Muscle of arm (tissue), 12 donors: ENCODE results near the gene FAM78A. TPM values are rescaled to one million over a fixed set of nuclear protein-coding genes. Genes with fewer than 3 reads are reported as not detected.

Experiments used
- DNase-seq: peaks from one replicate; pipeline ENCODE4 v3.0.0-alpha.2; 2013
- polyA plus RNA-seq, 12 donors: library from polyadenylated mRNA; unstranded; fragments of 120-200 nt; gene quantifications; one replicate each; pipeline ENCODE4 v1.2.1, GENCODE V29; 2013; ENCODE audit not compliant: insufficient read length in 12 of 12

Gene FAM78A
- polyA plus RNA-seq, 12 donors: 17.1 to 46.7 (median 32.3) TPM; not detected in 1

GRCh38 chr9:131240047-131240921, 36.0 kb downstream of the FAM78A start:
- DNase-seq: no peak

DNA sequence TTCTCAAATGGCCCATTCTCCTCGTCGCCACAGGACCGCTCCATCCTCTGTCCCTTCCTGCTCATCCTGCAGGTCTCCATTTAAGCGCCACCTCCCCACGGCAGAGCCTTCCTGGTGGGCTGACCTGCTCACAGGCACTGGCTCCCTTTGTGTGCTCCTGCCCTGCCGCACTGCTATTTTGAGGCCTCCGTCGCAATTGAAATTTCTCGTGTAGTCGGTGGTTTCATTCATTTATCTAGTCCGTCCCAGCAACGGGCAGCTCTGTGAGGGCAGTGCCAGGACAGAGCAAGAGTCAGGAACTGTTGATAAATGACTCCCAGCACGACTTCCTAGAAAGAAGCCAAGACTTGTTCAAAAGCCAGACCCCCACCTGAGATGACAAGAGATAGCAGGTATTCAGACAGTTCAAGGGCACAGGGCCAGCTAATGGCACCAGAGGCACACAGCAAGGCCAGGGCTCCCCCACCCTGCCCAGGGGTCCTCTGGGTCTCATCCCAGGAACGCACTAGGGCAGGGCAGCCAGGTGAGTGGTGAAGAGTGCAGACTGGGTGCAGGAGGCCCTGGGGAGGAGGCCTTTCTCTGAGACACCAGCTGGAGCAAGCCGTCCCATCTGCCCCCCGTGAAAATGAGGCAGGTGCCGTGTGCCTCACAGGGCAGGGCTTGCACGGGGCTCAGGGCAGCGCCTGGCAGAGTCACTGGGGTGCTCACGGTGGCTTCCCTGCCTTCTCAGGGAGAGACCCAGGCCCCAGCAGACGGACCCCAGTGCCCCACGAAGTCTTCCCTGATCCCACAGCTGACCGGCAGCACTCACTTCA, 36.9 kb downstream of the FAM78A start:
- DNase-seq: no peak

DNA sequence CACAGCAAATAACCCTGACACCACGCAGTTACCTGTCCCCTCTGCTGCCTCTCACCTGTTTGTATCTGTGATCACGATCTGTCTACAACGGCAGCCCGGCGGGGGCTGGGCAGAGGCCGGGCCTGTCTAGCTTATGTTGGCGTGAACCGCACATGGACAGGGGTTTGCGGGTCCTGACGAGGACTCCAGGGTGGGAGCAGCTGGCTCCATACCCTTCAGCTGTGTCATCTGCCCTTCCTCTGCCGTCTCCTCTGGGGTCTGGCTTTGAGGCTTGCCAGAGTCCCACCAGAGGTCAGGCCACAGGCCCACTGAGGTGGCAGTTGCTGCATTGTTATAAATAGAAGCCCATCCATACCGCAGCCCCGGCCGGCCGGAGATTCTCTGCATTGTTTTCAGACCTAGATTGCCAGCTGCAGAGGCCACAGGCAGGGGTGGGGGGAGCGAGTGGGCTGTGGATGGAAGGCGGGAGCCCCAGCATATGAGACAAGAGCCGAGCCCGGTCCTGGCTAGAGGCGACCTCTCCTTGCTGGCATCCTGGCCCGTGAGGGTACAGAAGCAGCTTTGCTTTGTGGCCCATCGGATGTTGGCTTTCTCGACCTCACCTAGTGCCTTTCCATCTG, 37.8 kb downstream of the FAM78A start:
- no peak for DNase-seq

- DNase-seq: no peak
These were observed 38.3 kb downstream of the FAM78A start for GRCh38 chr9:131237931-131238401.

GRCh38 chr9:131237291-131237690, 39.0 kb downstream of the FAM78A start:
- DNase-seq: no peak

DNA sequence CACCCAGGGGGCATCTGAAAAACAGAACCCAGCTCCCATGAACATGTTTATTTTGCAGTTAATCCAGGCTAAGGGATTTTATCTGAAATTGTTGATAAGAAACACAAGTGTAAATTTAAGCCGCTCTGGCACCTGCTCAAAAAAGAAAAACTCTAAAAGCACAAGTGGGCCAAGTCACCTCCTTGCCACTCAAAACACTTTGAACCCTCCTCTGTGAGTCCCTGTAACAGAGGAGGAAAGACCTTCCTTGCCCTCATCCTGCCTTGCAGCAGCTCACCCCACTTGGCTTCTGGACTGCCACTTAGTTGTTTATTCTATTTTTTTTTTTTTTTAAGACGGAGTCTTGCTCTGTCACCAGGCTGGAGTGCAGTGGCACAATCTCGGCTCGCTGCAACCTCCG, 39.5 kb downstream of the FAM78A start:
- no peak for DNase-seq

DNA sequence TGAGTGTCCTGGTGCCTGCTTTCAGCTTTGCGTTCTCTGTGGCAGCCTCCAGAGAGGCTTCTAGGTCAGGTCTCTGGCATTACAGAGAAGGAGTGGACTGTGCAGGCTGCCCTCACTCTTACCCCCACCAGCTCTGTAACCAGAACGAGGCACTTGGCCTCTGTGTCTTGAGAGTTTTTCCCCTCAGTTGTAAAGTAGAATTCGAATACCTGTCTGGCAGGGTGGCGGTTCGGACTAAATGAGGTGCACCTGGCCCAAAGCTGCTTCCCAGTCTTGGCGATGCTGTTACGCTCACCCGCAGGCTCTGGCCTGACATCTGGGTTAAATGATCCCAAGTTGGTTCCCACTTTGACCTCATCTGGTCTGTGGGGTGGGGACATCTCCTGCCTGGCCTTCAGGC, 40.1 kb downstream of the FAM78A start:
- DNase-seq: no peak

GRCh38 chr9:131235480-131235851, 40.8 kb downstream of the FAM78A start:
- no peak for DNase-seq

- no peak for DNase-seq
These were observed 41.4 kb downstream of the FAM78A start for GRCh38 chr9:131234799-131235479.

DNA sequence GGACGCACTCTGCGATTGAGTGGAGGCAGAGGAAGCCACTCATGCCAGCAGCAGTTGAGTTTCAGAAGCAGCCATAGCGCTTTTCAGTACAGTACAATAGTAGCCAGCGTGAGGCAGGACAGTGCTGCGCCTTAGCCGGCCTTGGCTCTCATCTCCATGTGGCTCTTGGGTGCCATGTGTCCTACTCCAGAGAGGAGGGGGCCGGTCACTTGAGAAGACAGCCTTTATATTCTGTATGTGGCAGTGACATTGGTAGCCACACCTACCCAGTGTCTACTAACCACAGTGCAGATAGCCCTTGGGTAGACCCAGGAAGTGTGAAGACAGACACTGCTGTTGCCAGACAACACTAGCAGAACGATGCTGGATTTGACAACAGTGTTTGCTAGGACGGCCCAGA, 42.3 kb downstream of the FAM78A start:
- DNase-seq: no peak

- no peak for DNase-seq
These were observed 42.8 kb downstream of the FAM78A start for GRCh38 chr9:131233556-131233955.

DNA sequence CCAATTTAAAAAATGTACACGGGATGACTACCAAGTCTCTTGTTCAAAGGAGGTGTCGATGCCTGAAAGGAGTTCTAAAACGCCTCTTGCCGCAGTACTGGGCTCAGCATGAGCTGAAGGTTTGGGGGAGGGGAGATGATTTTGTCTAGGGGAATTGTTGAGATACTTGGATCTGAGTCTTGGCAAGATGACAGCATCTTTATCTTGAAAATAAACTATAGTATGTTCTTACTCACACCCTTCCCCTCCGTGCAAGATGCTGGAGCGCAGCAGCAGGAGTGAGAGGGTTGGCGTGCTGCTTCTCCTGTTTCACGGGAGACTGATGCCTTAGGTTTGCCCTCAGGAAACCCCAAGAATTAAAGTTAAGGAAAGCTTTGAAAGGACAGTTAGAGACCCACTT, 47.3 kb downstream of the FAM78A start:
- DNase-seq: no peak

DNA sequence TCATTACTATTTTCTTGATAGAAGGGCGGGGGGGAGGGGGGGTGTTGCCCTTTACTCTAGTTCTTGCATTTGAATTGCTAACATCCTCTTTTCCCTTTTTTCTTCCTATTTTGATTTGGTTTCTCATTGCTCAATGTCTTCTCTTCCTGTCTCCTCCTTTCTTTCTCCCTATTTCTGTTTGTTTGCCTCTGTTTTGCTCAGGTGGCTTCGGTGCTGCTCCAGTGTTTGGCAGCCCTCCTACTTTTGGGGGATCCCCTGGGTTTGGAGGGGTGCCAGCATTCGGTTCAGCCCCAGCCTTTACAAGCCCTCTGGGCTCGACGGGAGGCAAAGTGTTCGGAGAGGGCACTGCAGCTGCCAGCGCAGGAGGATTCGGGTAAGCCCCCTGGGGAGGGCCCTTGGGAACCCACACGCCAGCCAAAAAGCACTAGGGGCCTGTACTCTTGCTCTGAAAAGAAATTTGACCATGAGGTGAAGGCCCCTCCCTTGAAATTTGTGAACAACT, 48.3 kb downstream of the FAM78A start:
- no peak for DNase-seq

GRCh38 chr9:131227112-131227958, 49.0 kb downstream of the FAM78A start:
- DNase-seq: no peak

GRCh38 chr9:131226226-131226625, 50.1 kb downstream of the FAM78A start:
- DNase-seq: no peak

DNA sequence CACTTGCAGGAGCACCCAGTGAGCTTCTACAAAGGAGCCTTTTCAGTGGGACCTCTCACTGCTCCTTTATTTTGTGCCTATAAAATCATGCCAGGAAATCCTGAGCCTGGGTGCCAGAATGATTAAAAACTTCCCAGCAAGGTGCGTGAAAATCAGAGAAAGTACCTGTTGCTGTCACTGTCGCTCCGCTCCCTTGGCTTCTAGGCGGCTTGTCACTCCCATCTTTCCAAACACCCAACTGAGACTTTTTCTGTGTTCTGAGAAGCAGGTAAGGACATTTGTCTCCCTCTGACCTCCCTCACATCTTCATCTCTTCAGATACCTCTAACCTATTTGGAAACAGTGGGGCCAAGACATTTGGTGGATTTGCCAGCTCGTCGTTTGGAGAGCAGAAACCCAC, 53.9 kb downstream of the FAM78A start:
- DNase-seq: no peak

DNA sequence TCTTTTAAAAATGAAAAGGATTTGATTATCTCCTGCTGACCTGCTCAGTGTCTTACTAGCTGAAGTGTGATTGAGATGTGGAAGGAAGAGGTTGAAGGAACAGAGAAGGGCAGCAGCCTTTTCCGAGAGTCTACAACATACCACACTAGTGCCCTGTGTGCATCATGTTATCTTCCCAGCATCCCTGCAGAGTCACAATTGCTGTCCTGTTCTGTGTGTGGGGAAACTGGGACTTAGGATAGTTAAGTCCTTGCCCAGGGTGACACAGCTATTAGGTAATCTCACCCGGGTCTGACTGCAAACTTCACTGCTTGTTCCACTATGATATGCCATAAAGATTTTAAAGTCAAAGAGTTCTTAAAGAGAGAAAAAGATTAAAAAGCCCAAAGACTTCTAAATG, 55.8 kb downstream of the FAM78A start:
- no peak for DNase-seq

GRCh38 chr9:131218370-131218769, 57.9 kb downstream of the FAM78A start:
- no peak for DNase-seq

DNA sequence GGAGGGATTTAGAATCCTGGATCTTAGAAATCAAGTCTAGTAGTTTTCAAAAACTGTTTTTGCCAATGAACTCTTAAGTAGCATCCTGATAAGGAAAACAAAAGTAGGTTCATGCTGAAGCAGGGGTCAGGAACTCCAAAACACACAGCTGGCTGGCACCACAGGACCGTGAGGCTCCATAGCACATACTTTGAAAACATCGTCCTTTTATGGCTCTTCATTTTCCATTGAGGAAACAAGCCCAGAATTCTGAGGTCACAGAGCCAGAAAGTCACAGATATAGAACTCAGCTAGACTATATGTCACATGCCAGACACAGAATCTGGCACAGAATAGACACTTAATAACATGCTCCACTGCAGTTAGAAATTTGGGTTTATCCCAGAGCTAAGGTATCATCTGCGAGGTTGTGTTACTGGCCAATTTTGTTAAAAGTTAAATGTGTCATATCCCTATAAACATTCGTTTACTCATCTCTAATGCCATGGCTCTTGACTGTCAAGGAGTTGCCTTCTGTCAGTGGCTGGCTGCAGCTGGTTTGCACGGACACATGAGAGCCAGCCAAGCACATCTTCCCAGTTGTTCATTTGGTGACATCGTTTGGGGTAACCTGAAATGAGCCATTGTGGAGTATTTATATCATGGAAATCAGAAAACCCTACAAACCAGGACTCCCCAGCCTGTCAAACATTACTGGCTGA, 58.8 kb downstream of the FAM78A start:
- DNase-seq: no peak

GRCh38 chr9:131216806-131217205, 59.5 kb downstream of the FAM78A start:
- no peak for DNase-seq
